GM19193 (cell line): ENCODE data around the gene SEC24A.

Experiments used
- POLR2A ChIP-seq: IDR thresholded peaks from 4 replicates; pipeline ENCODE4 v1.6.1; 2011; ENCODE audit not compliant: insufficient read depth, insufficient read length; ENCODE audit errors: extremely low read depth

The SEC24A gene

DNA sequence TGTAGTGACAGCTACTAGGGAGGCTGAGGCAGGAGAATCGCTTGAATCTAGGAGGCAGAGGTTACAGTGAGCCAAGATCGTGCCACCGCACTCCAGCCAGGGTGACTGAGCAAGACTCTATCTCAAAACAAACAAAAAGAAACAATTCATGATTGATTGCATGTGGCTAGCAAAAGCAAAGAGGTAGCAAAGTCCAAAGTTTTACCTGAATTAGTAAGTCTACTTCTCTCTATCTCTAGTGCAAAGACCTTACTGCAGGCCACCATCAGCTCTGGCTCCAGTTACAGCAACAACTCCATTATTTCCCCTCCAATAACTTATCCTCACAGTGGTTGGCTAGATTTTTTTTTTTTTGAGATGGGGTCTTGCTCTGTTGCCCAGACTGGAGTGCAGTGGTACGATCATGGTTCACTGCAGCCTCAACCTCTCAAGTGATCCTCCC lies 9.8 kb upstream of the SEC24A start:
- TF ChIP-seq POLR2A, result no peak

DNA sequence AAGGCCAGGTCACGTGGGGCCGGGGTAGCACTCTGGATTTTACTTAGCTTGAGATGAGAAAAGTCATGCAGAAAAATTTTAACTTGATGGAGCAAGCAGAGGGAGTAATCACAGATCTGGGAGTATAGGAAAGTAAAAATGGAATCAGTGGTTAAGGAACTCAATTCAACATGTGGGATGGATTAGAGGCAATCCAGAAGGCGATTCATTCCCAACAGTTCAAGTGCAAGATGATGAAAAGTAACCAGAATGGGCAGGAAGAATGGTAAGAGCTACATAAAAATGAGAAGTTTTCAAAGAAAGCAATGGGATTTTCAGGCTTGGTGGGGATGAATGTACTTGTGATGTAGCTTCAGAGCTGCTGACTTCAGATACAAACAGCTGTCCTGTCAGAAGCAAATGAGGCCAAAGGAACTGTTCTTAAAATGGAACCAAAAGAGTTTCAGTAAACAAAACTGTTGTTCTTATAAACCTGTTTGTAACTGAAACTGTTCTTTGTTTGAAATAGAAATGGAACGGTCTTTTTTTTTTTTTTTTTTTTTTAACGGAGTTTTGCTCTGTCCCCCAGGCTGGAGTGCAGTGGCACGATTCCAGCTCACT lies 5.6 kb upstream of the SEC24A start:
- TF ChIP-seq POLR2A, result no peak

DNA sequence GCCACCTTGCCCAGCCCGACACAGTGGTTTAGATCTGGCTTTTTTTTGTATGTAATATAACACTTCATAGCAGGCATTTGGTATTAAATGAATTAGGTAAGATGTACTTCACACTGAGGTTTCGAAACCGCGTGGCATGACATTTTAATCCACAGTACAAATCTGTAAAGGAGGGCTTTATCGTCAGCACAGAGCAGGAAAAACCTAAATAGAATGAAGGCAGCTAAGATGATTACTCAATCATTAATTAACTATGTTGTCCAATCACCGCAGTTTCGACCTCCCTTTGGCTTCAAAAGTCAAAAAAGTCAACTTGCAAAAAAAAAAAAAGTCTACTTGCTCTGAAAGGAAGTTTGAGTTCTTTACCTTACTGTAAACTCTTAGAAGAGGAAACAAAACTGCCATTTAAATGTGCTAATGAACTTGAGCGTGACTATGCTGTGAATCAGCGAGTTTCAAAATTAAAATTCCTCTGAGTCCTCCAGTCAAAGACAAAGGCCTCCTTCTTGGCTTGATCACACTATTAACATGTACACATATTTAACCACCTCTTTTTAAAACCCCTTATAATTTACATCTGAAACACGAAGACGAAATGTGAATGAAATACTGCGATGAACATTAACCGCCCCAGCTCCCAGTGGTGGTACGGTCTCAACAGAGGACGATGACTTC lies 698 bp upstream of the SEC24A start:
- TF ChIP-seq POLR2A, result no peak

DNA sequence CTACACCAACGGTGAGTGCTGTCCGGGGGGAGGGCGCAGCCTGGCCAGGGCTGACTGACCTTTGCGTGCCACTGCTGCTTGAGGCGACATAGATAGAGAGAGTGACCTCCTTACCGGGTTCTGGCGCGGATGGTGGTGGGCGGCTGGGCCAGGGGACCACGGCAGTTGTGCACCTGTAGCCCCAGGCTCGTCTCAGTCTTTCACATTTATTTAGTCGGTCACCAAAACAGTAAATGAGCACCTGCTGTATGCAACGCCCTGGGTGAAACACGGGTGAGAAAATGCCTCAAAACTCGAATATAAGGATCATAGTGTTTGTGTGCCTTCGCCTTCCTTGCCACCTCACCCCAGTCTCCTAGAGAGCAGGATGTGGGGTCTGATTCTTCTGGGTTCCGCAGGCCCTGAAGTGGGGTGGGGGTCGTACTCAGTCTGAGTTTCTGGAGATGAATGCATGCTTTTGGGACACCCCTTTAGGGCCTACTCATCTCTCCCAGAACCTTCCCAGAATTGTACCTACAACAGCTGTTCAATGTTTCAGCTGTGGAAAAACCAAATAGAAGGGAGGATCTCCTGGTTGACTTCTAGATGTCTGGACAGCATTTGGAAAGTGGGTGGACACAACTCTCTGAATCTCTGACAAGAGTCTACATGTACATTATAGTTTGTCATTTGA lies 714 bp downstream of the SEC24A start:
- no peak for TF ChIP-seq POLR2A

DNA sequence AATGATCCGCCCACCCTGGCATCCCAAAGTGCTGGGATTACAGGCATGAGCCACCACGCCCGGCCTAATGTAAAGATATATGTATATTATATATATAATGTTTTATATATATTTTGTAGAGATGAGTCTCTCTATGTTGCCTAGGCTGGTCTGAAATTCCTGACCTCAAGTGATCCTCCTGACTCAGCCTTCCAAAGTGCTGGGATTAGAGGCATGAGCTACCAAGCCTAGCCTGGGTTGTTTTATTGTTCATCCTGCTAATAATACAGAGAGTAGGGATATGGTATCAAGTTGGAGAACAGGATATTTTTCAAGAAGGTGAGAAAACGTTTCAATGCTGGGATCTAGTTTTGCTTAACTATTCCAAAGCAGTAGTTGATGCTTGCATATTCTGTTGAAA lies 2.9 kb downstream of the SEC24A start:
- no peak for TF ChIP-seq POLR2A

DNA sequence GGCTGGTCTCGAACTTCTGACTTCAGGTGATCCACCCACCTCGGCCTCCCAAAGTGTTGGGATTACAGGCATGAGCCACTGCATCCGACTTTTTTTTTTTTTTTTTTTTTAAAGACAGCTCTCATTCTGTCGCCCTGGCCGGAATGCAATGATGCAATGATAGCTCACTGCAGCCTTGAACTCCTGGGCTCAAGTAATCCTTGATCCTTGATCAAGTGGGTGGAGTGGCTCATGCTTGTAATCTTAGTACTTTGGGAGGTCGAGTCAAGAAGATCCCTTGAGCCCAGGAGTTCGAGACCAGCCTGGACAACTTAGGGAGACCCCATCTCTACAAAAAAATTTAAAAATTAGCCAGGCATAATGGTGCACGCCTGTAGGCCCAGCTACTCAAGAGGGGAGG lies 8.1 kb downstream of the SEC24A start:
- TF ChIP-seq POLR2A, result no peak

DNA sequence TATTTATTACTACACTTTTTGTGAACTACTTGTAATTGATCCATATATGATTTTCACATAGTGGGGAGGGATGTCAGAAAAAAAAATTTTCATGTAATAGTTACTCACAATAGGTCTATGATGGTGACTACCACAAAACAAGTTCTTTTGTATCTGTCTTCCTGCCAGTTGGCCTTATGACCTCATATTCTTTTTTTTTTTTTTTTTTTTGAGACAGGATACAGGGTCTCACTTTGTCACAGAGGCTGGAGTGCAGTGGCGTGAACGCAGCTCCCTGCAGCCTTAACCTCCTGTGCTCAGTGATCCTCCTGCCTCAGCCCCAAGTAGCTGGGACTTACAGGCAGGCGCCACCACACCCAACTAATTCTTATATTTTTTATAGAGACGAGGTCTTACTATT lies 10.9 kb downstream of the SEC24A start:
- no peak for TF ChIP-seq POLR2A

DNA sequence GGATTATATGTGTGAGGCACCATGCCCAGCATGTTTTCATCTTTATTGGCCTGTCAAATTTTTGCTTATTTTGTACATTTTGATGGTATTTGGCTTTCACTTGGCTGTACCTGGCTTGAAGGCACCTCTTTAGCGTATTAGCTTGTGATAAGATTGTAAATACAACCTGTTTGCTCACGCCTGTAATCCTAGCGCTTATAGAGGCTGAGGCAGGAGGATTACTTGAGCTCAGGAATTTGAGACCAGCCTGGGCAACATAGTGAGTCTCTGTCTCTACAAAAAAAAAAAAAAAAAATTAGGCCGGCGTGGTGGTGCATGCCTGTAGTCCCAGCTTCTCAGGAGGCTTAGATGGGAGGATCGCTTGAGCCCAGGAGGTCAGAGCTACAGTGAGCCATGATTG lies 11.3 kb downstream of the SEC24A start:
- no peak for TF ChIP-seq POLR2A

DNA sequence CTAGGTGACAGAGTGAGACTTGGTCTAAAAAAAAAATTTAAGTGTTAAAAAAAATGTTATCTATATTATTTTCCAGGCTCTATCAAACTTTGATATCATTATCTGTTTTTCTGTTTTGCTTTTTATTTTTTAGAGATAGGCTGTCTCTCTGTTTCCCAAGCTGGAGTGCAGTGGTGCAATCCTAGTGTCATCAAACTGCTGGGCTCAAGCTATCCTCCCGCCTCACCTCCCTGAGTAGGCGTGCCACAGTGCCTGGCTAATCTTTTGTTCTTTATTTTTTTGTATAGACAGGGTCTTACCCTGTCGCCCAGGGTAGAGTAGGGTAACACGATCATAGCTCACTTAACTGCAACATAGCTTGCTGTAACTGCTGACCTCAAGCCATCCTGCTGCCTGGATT lies 14.4 kb downstream of the SEC24A start:
- no peak for TF ChIP-seq POLR2A

DNA sequence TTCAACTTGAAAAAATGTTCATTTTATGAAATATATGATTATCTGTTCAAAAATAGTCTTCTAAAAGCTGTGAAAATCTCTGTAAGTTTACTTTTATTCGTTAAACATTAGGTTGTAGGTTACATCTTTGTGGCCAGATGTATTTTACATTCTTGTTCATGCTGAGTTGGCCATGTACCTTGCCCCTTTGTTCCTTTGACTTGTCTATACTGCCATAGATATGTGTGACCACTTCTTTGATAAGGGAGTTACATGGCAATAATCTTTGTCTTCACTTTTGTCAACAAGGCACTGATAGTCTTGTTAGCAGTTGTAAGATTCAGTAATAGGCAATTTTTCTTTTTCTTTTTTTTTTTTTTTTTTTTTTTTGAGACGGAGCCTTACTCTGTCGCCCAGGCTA lies 15.9 kb downstream of the SEC24A start:
- TF ChIP-seq POLR2A, result no peak

DNA sequence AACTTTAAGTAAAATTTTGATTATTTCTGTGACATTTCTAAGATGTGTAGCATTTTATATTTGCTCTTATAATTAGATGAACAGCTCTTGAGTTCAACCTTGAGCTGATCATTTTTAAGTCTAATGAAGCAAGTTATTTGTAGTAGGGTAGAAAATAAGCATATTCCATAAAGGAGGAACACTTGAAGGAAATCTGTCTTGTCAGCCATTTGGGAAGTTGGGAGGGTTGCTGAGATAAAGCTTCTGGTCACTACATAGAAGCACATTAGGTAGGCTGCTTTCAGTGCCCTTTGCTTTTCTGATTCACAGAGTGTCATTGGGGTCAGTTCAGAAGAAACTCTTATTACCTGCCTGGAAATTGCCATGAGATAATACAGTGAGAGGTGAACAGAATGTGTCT lies 44.1 kb downstream of the SEC24A start:
- TF ChIP-seq POLR2A, result no peak

DNA sequence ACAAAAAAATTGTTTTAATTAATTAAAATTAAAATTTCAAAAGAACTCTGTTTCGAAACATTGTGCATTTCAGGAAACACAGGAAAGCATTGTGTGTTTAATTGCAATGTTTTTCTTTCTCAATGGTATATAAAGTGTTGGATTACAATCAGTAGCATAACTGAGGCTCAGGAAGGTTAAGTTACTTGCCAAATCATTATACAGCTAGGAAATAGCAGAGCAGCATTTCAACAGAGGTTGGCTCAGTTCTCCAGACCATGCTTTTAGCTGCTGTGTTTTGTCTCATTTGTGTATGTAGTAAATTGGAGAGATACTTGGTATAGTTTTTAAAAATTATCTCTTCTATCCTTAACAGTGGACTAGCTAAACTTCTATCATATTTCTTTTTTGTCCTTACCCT lies 59.7 kb downstream of the SEC24A start:
- no peak for TF ChIP-seq POLR2A

DNA sequence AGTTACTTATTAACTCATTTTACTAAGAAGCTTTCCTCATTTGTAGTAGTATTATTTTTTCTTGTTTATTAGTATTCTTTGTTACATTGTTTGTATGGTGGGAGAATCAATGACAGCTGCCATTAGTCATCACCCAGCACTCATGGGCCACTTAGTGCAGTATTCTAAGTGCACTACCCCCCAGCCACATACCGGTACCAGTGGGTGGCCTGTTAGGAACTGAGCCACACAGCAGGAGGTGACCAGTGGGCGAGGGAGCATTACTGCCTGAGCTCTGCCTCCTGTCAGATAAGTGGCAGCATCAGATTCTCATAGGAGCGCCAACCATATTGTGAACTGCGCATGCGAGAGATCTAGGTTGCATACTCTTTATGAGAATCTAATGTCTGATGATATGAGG lies 65.5 kb downstream of the SEC24A start:
- no peak for TF ChIP-seq POLR2A

DNA sequence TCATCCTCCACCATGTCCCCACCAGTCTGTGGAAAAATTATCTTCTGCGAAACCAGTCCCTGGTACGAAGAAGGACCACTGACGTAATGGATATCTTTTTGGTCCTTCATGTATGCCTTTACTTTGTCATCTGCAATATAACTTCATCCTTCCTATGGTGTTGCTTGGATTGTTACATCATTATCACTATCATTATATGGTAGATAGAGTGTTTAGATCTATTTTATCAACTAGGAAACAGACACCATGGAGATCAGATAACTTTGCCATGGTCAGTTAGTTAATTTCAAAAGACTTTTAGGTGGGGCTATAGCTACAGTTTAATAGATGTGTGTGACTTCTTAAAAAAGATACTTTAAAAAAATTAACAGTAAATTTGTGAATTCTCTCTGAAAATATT lies 66.0 kb downstream of the SEC24A start:
- no peak for TF ChIP-seq POLR2A

DNA sequence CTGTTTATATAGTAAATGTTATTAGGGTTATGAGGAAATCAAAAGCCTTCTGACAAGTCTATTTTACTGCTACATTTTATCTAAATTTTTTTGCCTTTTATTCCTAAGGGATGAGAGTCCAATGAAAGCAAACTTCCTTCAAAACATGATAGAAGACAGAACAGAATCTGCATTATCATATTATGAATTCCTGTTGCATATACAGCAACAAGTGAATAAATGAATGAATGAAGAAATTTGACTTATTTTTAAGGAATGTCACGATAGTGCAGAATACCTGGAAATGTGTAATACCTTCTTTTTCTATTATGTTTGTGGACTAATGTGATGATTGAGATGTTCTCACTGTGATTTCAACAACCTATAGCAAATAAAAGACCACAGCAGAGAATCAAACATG lies 76.3 kb downstream of the SEC24A start:
- no peak for TF ChIP-seq POLR2A

DNA sequence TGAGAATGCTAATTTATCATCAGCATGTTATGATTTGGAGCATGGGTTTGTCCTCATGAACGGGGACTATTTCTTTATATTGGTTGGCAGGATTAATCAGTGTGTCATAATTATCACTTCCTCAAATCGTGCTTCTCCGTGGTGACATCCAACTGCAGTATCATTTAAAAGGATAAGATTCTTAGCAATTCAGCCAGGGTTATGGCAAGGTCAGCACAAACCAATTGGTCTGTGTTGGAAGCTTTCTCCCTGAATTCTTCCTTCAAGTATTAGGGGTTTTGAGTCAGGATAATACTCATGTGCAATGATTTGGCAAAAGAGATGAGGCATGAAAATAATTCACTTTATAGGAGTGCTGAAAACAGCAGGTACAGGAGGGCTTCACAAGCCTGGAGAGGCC lies 84.2 kb downstream of the SEC24A start:
- TF ChIP-seq POLR2A, result no peak

DNA sequence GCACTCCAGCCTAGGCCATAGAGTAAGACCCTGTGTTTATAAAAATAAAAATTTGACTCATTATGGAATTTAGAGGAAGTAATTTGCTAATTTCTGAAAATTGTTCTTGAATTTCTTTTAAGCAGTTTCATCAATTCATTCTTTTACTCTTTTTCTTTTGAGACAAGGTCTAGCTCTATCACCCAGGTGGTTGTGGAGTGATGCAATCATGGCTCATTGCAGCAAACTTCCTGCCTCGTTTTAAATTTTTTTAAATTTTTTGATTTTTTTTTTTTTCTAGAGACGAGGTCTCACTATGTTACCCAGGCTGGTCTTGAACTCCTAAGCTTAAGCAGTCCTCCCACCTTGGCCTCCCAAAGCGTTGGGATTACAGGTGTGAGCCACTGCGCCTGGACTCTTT lies 86.7 kb downstream of the SEC24A start:
- no peak for TF ChIP-seq POLR2A

DNA sequence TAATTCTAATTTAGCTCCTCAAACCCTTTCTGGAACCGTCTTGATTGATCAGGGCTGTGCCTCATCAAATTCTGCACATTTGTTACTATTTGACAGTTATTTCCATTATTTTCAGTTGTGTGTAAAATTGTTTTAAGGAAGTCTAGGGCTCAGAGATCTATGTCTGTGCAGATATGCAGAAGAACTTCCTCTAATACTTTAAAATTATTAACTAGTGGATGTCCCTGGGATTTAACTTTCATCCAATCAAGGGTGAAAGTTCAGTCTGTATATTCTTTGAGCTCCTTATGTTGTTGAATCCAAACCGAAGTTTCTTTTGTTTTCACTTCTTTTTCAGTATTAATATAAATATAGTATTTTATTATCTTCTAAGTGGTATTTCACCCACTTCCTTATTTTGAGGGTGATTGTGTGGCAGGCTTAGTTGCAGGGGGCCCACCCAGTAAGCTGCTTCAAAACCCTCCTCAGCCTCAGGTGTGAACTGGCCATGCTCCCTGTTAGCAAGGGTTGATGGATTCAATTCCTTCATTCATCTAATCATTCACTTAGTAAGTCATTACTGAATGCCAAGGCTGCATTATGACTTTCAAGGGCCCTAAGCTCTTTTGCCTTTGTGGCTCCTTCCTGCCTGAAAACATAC lies 87.7 kb downstream of the SEC24A start:
- TF ChIP-seq POLR2A, result no peak
